Panc1 (cell line): ENCODE measurements around the gene C1orf159. TPM values are rescaled to one million over a fixed set of nuclear protein-coding genes. Genes with fewer than 3 reads are reported as not detected.

Experiments used
- ATAC-seq: fragments of 200-7000 bp; cut with Tn5 transposase; 2 replicates; pipeline ENCODE4 v1.9.1; 2020; ENCODE audit warnings: mild to moderate bottlenecking, moderate library complexity
- BruUV-seq: library from RNA; stranded (reverse); fragments of 400-500 nt; replicated peaks from 2 replicates; lab custom pipeline; 2021; lab: Mats Ljungman, UMichigan
- CTCF ChIA-PET: fragments of 300-600 bp; sonication (Branson Sonifier 250); formaldehyde crosslinking; loops from one replicate; lab custom pipeline; 2022; ENCODE audit warnings: antibody characterized with exemption; lab: Charles Lee
- POLR2A ChIA-PET: fragments of 300-600 bp; sonication (Branson Sonifier 250); formaldehyde crosslinking; loops from one replicate; lab custom pipeline; 2022; ENCODE audit warnings: antibody characterized with exemption; lab: Charles Lee
- DNase-seq: peaks from one replicate; pipeline ENCODE4 v3.0.0-alpha.2; 2010; ENCODE audit warnings: low read depth, low spot score
- H3K27ac ChIP-seq: 2 replicates; pipeline ENCODE4 v1.5.1; 2011; ENCODE audit warnings: mild to moderate bottlenecking, low read length, inconsistent platforms
- H3K27me3 ChIP-seq: fragments of 200-500 bp; sonication (Bioruptor generic); 2 replicates; pipeline ENCODE4 v1.6.0; 2014; ENCODE audit warnings: low read length, inconsistent platforms; ENCODE audit not compliant: control insufficient read depth, insufficient read depth
- H3K36me3 ChIP-seq: fragments of 200-500 bp; sonication (Bioruptor generic); 2 replicates; pipeline ENCODE4 v1.5.1; 2014; ENCODE audit warnings: inconsistent platforms, mild to moderate bottlenecking, low read length, moderate library complexity; ENCODE audit not compliant: control insufficient read depth, insufficient read depth
- H3K4me1 ChIP-seq: 2 replicates; pipeline ENCODE4 v1.5.1; 2011; ENCODE audit warnings: inconsistent platforms, mild to moderate bottlenecking, low read length, moderate library complexity; ENCODE audit not compliant: control insufficient read depth, insufficient read depth
- H3K4me3 ChIP-seq, 2 experiments: 2 replicates each; pipeline ENCODE4 v1.5.1; 2011 to 2012; ENCODE audit warnings: low read depth in 2 of 2, low read length in 2 of 2, mild to moderate bottlenecking in 2 of 2, inconsistent platforms in 1 of 2, moderate library complexity in 1 of 2
- H3K9me3 ChIP-seq: fragments of 200-500 bp; sonication (Bioruptor generic); 2 replicates; pipeline ENCODE4 v1.5.1; 2014; ENCODE audit warnings: low read depth, mild to moderate bottlenecking, inconsistent platforms, low read length, moderate library complexity; ENCODE audit not compliant: control insufficient read depth, insufficient read depth
- CTCF ChIP-seq: fragments of 450-650 bp; IDR thresholded peaks from 2 replicates; pipeline ENCODE4 v1.5.1; 2017; ENCODE audit warnings: mild to moderate bottlenecking
- POLR2AphosphoS5 ChIP-seq: IDR thresholded peaks from 2 replicates; pipeline ENCODE4 v1.6.1; 2012; ENCODE audit warnings: mild to moderate bottlenecking, low read depth, low read length, moderate library complexity
- REST ChIP-seq, 2 experiments: IDR thresholded peaks; 2 replicates each; pipeline ENCODE4 v1.6.1; 2011 to 2012; ENCODE audit warnings: low read depth in 2 of 2, control low read depth in 1 of 2, low read length in 1 of 2, mild to moderate bottlenecking in 1 of 2, moderate library complexity in 1 of 2; ENCODE audit not compliant: insufficient read depth in 1 of 2
- SIN3A ChIP-seq: IDR thresholded peaks from 2 replicates; pipeline ENCODE4 v1.6.1; 2012; ENCODE audit warnings: low read depth, mild to moderate bottlenecking, low read length, moderate library complexity, borderline replicate concordance; ENCODE audit not compliant: insufficient read depth
- TCF7L2 ChIP-seq: IDR thresholded peaks from 2 replicates; pipeline ENCODE4 v1.6.1; 2011; ENCODE audit warnings: mild to moderate bottlenecking, low read depth, low read length, inconsistent platforms
- in situ Hi-C: cut with HindIII; loops from 2 replicates; pipeline ENCODE4 v1.10.0; 2016; ENCODE audit warnings: low sequenced_read_pairs, low pct_unique_long_range_greater_than_20kb
- intact Hi-C: fragments of 100-400 bp; cut with micrococcal nuclease; formaldehyde crosslinking; loops from one replicate; pipeline ENCODE4 v1.10.0; 2022; ENCODE audit not compliant: unreplicated experiment
- total RNA-seq: library from RNA; stranded (reverse); gene quantifications from one replicate; pipeline ENCODE4 v1.2.1, GENCODE V29; 2021; ENCODE audit not compliant: unreplicated experiment

Gene C1orf159
- total RNA-seq, 1 experiment from 2014 or later, result 28.8 TPM

- ChIA-PET POLR2A (no interaction called here), CTCF (no interaction called here)
- in situ Hi-C loops (no loop called here), intact Hi-C loops (no loop called here)
- no peak for ATAC-seq
- Histone ChIP-seq H3K9me3 (no peaks in the 10 kb centered on the region), H3K27me3 (no peaks in the 10 kb centered on the region), H3K27ac (no peak overlapping the region), H3K4me1 (no peaks in the 10 kb centered on the region), H3K36me3 (no peaks in the 10 kb centered on the region), H3K4me3 (no peak overlapping the region)
- TF ChIP-seq CTCF (no peak), POLR2AphosphoS5 (no peak), SIN3A (no peak), TCF7L2 (no peak), REST (IDR thresholded peaks at IDR 0.05; ENCODE audit: insufficient read depth in 1 of 2, low read depth in 2 of 2, low read length in 1 of 2) (no peak)
- no TSS peak for BruUV-seq
- DNase-seq, result no peak
Observed at GRCh38 chr1:1092894-1093609, 22.8 kb downstream of the C1orf159 start.

- no peaks in the 10 kb centered on the region for H3K27me3 ChIP-seq
- BruUV-seq, result no TSS peak
- H3K27ac ChIP-seq, result no peak overlapping the region
- H3K4me3 ChIP-seq, result no peak overlapping the region
- no peaks in the 10 kb centered on the region for H3K4me1 ChIP-seq
- ATAC-seq (peak; percentile 16; the same call in 1 of the 2 replicates), DNase-seq (no peak)
- TF ChIP-seq CTCF, result no peak
- TF ChIP-seq REST (IDR thresholded peaks at IDR 0.05; ENCODE audit: insufficient read depth in 1 of 2, low read depth in 2 of 2, low read length in 1 of 2), result no peak
- no peak for TF ChIP-seq TCF7L2
- TF ChIP-seq POLR2AphosphoS5, result no peak
- H3K9me3 ChIP-seq, result no peaks in the 10 kb centered on the region
- POLR2A ChIA-PET, result interaction anchor here (0.6 kb wide), 1 partner anchor 13 kb away, joined by 3 read pairs; no protein-coding TSS in a partner anchor
- in situ Hi-C loops, result no loop called here
- intact Hi-C loops, result no loop called here
- H3K36me3 ChIP-seq, result no peaks in the 10 kb centered on the region
- CTCF ChIA-PET, result no interaction called here
Observed at GRCh38 chr1:1092149-1092855, 23.6 kb downstream of the C1orf159 start.
